GM10266 (cell line): ENCODE measurements around the gene KCNA3.

Source experiments
- DNase-seq: peaks from one replicate; pipeline ENCODE4 v3.0.0; 2012; ENCODE audit errors: extremely low spot score
- TF ChIP-seq, protein P1 (sequence below): IDR thresholded peaks from 2 replicates; pipeline ENCODE4 v1.5.1; 2012; ENCODE audit warnings: mild to moderate bottlenecking, low read depth; ENCODE audit not compliant: control insufficient read depth, insufficient read depth; ENCODE audit errors: missing control alignments

KCNA3 gene

DNA sequence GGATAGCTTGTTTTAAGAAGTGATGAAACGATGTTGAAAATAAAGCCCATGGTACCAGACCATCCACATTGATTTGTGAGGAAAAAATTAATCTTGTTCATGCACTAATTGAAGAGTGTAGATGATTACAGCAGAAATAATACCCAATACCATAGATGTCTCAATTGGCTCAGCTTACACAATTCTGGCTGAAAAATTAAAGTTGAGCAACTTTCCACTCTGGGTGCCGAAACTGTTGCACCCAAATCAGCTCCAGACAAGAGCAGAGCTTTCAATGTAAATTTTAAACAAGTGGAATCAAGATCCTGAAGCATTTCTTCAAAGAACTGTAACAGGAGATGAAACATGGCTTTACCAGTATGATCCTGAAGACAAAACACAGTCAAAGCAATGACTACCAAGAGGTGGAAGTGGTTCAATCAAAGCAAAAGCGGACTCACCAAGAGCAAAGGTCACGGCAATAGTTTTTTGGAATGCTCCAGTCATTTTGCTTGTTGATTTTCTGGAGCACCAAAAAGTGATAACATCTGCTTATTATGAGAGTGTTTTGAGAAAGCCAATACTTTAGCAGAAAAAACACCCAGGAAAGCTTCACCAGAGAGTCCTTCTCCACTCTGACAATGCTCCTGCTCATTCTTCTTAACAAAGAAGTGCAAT, 16.1 kb upstream of the KCNA3 start:
- DNase-seq: no peak
- TF ChIP-seq, protein P1, sequence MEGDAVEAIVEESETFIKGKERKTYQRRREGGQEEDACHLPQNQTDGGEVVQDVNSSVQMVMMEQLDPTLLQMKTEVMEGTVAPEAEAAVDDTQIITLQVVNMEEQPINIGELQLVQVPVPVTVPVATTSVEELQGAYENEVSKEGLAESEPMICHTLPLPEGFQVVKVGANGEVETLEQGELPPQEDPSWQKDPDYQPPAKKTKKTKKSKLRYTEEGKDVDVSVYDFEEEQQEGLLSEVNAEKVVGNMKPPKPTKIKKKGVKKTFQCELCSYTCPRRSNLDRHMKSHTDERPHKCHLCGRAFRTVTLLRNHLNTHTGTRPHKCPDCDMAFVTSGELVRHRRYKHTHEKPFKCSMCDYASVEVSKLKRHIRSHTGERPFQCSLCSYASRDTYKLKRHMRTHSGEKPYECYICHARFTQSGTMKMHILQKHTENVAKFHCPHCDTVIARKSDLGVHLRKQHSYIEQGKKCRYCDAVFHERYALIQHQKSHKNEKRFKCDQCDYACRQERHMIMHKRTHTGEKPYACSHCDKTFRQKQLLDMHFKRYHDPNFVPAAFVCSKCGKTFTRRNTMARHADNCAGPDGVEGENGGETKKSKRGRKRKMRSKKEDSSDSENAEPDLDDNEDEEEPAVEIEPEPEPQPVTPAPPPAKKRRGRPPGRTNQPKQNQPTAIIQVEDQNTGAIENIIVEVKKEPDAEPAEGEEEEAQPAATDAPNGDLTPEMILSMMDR: no peak

DNA sequence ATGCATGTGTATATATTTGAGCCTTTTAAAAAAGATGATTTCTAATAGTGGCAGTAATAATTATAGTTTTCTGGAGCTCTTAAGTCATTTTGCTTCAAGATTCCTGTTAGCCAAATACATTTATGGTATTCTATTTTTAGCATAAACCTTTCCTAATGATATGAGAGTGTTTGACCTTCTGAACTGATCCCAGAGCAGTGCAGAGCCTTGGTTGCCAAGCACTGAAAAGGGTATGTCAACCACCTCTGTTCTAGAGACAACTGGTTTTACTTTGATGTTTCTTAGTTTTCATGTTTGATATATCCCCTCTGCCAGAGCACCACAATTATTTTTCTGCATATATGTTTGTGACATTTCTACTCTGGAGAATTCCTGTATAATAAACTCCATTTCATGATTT, 15.1 kb upstream of the KCNA3 start:
- no peak for DNase-seq
- TF ChIP-seq, protein P1: no peak

DNA sequence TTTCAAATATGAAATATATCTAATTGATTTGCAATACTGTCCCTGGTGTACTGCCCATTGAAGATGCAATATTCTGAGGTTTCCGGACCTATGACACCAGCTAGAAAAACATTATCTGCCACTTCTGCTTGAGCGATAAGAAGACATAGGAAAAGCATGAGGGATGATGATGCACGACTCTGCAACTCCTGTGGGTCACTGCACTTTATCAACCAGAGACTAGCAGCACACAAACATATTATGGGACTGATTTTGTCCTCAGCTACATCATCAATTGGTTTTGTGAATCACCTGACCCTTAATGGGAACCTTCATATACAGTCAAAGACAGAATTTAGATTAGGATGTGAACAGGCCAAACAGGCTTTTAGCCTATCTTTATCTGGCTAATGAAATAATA, 13.8 kb upstream of the KCNA3 start:
- DNase-seq: no peak
- TF ChIP-seq, protein P1: no peak

DNA sequence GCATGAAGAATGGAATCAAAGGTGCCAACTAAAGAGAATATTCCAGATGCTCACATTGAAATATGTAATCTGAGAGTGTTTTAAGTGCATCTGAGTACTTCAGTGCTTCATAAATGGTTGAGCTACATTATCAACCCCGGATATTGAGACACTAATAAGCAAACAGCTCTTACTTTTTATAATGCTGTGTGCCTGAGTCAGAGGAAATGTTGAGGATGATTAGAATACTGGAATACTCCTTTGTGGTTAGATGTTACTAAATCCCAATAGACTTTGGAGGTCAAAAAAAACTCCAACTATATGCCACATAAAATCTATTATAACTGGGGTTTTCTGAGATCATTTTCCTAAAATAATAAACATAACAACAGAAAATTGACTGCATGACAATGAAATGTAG, 12.5 kb upstream of the KCNA3 start:
- TF ChIP-seq, protein P1: no peak
- DNase-seq: no peak

DNA sequence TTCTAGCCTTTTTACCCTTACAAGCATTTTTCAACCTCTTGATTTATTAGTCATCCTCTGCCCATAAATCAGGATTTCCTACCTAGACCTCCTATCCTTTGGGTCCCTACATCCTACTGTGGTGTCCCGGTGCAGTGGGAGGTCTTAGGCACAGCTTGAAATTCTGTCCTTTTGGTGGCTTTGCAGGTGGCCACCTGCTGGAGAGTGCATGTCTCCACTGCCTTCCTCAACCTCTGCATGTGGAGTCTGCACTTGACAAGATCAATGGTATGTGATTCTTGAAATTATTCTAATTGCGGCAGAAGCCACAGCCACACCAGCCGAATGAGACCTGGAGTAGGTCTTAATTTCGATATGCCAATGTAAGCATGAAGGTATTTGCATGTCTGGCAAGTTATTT, 11.4 kb upstream of the KCNA3 start:
- TF ChIP-seq, protein P1: peak; percentile 29
- DNase-seq: no peak

DNA sequence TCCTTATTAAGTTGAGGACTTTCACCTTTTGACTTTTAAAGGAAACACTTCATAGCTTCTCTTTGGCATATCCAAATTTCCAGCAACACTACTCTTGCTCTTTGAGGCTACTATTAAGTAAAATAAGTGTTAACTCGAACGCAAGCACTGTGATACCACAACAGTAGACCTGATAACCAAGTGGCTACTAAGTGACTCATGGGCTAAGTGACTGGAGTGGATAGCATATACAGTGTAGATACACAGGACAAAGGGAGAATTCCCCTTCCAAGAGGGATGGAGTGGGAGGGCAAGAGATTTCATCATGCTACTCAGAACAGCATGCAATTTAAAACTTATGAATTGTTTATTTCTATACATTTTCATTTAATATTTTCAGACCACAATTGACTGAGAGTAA, 9.8 kb upstream of the KCNA3 start:
- TF ChIP-seq, protein P1: no peak
- no peak for DNase-seq

DNA sequence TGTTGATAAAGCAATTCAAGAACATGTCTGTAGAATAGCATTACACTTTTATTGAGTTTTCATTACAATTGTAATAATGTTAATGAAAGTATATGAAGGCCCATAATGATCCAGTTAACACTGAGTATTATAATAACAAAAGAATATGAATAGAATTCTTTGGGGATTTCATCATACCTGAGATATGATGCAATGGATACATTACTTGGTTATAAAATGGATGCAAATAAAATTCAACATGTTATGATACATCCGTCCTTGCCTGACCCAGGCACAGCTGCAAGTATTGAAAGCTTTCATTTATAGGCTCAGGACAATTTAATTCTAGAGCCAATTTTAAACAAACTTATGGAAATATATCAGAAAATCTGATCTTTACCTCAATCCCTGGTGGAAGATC, 8.2 kb upstream of the KCNA3 start:
- DNase-seq: no peak
- TF ChIP-seq, protein P1: no peak
